Type B pancreatic cell (in vitro differentiated cells): ENCODE measurements around the gene RNASE11. TPM values are rescaled to one million over a fixed set of nuclear protein-coding genes. Genes with fewer than 3 reads are reported as not detected.
A peak's percentile ranks its signal among the peaks of the same experiment; 100 is the strongest.

Experiments used
- DNase-seq: peaks from one replicate; pipeline ENCODE4 v3.0.0; 2021; ENCODE audit warnings: mixed read lengths; ENCODE audit not compliant: unreplicated experiment; ENCODE audit errors: extremely low spot score
- H3K27ac Mint-ChIP-seq: 2 replicates; pipeline ENCODE4 v1.8.0; 2021; ENCODE audit warnings: mild to moderate bottlenecking, mixed read lengths
- H3K27me3 Mint-ChIP-seq: 2 replicates; pipeline ENCODE4 v1.8.0; 2021; ENCODE audit warnings: mixed read lengths
- H3K36me3 Mint-ChIP-seq: 2 replicates; pipeline ENCODE4 v1.8.0; 2021; ENCODE audit warnings: mixed read lengths
- H3K4me1 Mint-ChIP-seq: one replicate; pipeline ENCODE4 v1.8.0; 2021; ENCODE audit warnings: mixed read lengths; ENCODE audit not compliant: unreplicated experiment
- H3K4me3 Mint-ChIP-seq: 2 replicates; pipeline ENCODE4 v1.8.0; 2021; ENCODE audit warnings: mild to moderate bottlenecking, mixed read lengths
- H3K9me3 Mint-ChIP-seq: 2 replicates; pipeline ENCODE4 v1.8.0; 2021; ENCODE audit warnings: mixed read lengths
- CTCF ChIP-seq: fragments of 200-600 bp; sonication (generic); conservative IDR thresholded peaks from 2 replicates; pipeline ENCODE4 v1.5.0; 2021; ENCODE audit warnings: antibody characterized with exemption, mild to moderate bottlenecking
- total RNA-seq: library from RNA; stranded (reverse); gene quantifications from 2 replicates; pipeline ENCODE4 v1.2.1, GENCODE V29; 2021; ENCODE audit warnings: low replicate concordance

Gene RNASE11
- total RNA-seq, 1 donor from 2014 or later = not detected

GRCh38 chr14:20556500-20557211 lies 31.1 kb downstream of the RNASE11 start:
- TF ChIP-seq CTCF = no peak
- no peak for DNase-seq
- no peaks in the 10 kb centered on the region for H3K27me3 Mint-ChIP-seq
- no peaks in the 10 kb centered on the region for H3K36me3 Mint-ChIP-seq
- H3K9me3 Mint-ChIP-seq = no peaks in the 10 kb centered on the region
- H3K4me1 Mint-ChIP-seq = peaks cover 10% of the 10 kb centered on the region
- peak overlapping the region; percentile 32 for H3K27ac Mint-ChIP-seq
- no peak overlapping the region for H3K4me3 Mint-ChIP-seq

- H3K36me3 Mint-ChIP-seq = no peaks in the 10 kb centered on the region
- no peaks in the 10 kb centered on the region for H3K9me3 Mint-ChIP-seq
- DNase-seq = no peak
- TF ChIP-seq CTCF = no peak
- H3K4me1 Mint-ChIP-seq = peaks cover 10% of the 10 kb centered on the region
- no peak overlapping the region for H3K4me3 Mint-ChIP-seq
- H3K27ac Mint-ChIP-seq = no peak overlapping the region
- H3K27me3 Mint-ChIP-seq = no peaks in the 10 kb centered on the region
Measured at GRCh38 chr14:20555845-20556244, 32.0 kb downstream of the RNASE11 start.

- H3K27me3 Mint-ChIP-seq = no peaks in the 10 kb centered on the region
- DNase-seq = no peak
- no peaks in the 10 kb centered on the region for H3K9me3 Mint-ChIP-seq
- H3K36me3 Mint-ChIP-seq = no peaks in the 10 kb centered on the region
- no peak for TF ChIP-seq CTCF
- no peak overlapping the region for H3K27ac Mint-ChIP-seq
- no peak overlapping the region for H3K4me3 Mint-ChIP-seq
- H3K4me1 Mint-ChIP-seq = peaks cover 5% of the 10 kb centered on the region
Measured at GRCh38 chr14:20553024-20553423, 34.8 kb downstream of the RNASE11 start.

GRCh38 chr14:20551606-20552005 lies 36.2 kb downstream of the RNASE11 start:
- no peak for TF ChIP-seq CTCF
- no peaks in the 10 kb centered on the region for H3K4me1 Mint-ChIP-seq
- no peak for DNase-seq
- no peaks in the 10 kb centered on the region for H3K27me3 Mint-ChIP-seq
- no peaks in the 10 kb centered on the region for H3K9me3 Mint-ChIP-seq
- H3K27ac Mint-ChIP-seq = no peak overlapping the region
- H3K36me3 Mint-ChIP-seq = no peaks in the 10 kb centered on the region
- H3K4me3 Mint-ChIP-seq = no peak overlapping the region

- no peak overlapping the region for H3K4me3 Mint-ChIP-seq
- no peak overlapping the region for H3K27ac Mint-ChIP-seq
- TF ChIP-seq CTCF = no peak
- no peak for DNase-seq
- no peaks in the 10 kb centered on the region for H3K9me3 Mint-ChIP-seq
- no peaks in the 10 kb centered on the region for H3K36me3 Mint-ChIP-seq
- H3K27me3 Mint-ChIP-seq = no peaks in the 10 kb centered on the region
- H3K4me1 Mint-ChIP-seq = no peaks in the 10 kb centered on the region
Measured at GRCh38 chr14:20550926-20551325, 36.9 kb downstream of the RNASE11 start.
